Occipital lobe (tissue), 2 donors: ENCODE results near the gene R3HDM4. TPM values are rescaled to one million over a fixed set of nuclear protein-coding genes. Genes with fewer than 3 reads are reported as not detected.

Experiments
- DNase-seq: peaks from one replicate; lab custom pipeline; 2025; lab: John Stamatoyannopoulos, UW
- total RNA-seq: library from RNA; depleted of rRNA; stranded (reverse); fragments of >200 nt; gene quantifications from one replicate; pipeline ENCODE4 v1.2.3, GENCODE V29; 2014

The R3HDM4 gene
- total RNA-seq, 1 donor from 2014 or later: 31.4 TPM

DNA sequence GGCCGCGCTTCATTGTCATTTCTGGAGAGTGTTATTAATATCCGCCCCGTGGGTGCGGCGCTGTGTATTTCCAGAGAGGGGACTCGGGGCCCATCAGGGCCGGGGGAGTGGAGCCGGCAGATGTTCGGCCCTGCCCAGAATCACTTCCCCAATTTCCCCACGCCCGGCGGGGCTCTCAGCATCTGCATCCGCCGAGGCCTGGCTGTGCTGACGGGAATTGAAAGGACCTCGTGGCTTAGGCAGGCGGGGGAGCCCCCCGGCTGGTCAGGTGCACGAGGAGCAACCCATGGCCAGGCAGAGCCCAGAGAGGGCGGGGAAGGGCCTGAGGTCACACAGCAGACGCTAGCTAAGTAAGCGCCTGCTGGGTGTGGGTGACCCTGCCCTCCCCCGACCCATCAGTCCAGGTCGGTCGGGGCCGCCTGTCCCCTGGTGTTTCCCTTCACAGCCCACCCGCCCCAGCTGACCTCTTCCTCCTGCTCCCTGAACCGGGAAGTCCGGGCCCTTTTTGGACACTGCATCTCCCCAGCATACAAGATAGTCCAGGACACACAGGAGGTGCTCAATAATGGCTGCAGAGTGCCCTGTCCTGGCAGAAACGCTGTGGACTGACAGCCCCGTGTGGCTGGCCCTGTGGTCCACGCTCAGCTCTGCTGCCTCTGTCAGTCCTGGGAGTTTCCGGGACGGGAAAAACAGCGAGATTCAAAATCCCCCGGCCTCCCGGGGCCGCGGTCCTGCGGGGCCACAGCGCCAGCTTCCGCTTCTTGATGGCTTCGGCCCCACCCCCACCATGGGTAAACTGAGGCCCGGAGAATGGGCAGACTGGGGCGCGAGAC is 34.9 kb upstream of the R3HDM4 start:
- DNase-seq: no peak

GRCh38 chr19:947090-947706 is 34.2 kb upstream of the R3HDM4 start:
- no peak for DNase-seq

DNA sequence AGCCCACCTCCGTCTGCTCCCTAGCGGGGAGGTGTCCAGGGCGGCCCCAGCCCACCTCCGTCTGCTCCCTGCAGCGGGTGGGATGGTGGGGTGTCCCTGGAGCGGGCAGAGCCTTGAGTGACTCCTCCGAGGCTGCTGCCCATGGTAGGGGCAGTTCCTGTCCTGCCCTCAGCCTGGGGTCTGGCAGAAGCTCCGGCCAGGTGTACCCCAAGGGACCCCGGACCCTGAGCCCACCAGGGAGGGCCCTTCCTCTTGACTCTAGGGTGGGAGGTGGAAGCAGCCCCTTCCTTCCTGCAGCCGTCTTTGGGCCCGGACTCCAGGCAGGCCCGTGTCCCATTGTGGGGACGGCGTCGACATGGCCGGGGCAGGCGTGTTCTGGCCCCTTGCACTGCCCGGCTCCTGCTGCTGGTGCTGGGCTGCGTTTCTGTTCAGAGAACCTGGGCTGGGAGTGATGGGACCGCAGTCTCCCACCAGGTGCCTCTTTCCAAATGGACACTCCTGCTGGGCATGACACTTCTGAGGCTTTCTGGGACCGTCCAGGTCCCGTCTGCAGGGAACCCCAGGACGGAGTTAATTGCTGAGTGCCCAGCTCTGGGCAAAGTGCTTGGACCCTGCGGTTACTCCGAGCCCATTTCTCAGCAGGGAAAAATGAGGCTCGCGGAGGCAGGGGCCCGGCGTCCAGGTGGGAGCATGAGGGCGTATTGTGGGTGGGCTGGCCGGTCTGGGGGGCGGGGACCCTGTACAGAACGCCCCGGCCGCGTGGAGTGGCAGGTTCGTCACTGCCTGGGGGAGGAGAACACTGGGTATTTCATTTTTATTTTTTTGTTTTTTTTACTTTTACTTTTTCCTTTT is 32.6 kb upstream of the R3HDM4 start:
- no peak for DNase-seq

GRCh38 chr19:944663-945241 is 31.7 kb upstream of the R3HDM4 start:
- DNase-seq: no peak

- DNase-seq: no peak
These were observed 31.1 kb upstream of the R3HDM4 start for GRCh38 chr19:944171-944567.

DNA sequence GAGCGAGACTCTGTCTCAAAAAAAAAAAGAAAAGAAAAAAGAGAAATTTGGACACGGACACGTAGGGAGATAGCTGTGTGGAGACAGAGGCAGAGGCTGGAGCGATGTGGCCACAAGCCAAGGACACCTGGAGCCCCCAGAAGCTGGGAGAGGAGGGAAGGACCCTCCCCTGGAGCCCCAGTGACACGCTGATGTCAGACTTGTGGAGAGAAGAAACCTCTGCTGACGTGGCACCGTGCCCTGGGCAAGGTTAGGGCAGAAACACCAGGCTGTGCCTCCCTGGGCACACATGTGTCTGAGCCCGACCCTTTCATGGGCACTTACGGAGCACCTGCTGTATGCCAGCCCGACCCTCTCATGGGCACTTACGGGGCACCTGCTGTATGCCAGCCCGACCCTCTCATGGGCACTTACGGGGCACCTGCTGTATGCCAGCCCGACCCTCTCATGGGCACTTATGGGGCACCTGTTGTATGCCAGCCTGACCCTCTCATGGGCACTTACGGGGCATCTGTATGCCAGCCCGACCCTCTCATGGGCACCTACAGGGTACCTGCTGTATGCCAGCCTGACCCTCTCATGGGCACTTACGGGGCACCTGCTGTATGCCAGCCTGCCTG is 30.6 kb upstream of the R3HDM4 start:
- no peak for DNase-seq

- DNase-seq: no peak
These were observed 29.2 kb upstream of the R3HDM4 start for GRCh38 chr19:942133-942645.

- DNase-seq: no peak
These were observed 28.5 kb upstream of the R3HDM4 start for GRCh38 chr19:941292-942132.

DNA sequence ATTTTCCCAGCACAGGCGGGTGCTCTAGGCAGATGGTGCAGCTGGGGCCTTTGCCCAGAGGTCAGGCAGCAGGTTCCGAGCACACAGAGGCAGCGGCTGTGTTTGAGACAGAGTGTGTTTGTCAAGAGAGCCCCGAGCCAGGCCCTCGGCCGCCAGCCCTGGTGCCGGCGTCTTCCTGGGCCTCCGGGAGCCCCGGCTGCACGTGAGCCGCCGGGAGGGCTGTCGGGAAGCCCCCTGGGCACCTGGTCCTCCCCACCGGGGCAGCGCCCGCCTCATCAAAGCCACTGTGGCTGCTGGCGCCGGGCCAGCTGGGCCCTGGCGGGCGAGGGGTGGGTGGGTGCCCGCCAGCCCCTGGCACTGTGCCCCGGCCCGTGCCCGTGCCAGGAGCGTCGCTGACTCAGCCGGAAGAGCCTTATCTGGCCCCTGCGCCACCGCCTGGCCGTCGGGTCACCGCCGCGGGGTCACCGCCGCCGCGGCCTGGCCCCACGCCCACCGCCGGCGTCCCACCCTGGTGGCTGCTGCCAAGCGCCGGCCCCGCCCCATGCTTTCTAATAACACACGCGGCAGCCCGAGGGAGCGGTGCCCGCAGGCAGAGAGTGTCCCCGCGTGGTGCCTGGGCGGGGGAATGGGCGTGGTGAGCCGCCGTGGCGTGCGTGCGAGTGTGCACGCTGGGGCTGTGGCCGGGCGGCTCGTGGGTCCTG is 27.7 kb upstream of the R3HDM4 start:
- DNase-seq: peak; percentile 58

GRCh38 chr19:939922-940321 is 26.9 kb upstream of the R3HDM4 start:
- DNase-seq: no peak

DNA sequence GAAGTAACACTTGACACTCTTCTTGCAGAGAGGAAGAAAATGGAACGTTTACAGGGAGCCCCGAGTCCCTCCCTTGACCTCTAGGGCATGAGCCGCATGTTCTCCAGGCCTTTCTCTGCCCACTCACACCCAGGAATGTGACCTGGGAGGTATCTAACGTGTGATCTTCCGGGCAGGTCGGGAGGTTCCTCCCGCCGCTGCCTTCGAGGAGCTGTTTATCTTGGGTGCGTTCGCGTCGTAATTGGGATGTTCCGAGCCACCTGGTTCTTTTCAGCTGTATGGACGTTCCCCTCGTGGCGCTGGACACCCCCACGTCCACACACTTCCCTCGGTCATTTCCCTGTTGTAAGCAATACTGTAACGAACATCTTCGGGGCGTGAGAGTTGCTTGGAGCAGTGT is 26.4 kb upstream of the R3HDM4 start:
- DNase-seq: no peak

DNA sequence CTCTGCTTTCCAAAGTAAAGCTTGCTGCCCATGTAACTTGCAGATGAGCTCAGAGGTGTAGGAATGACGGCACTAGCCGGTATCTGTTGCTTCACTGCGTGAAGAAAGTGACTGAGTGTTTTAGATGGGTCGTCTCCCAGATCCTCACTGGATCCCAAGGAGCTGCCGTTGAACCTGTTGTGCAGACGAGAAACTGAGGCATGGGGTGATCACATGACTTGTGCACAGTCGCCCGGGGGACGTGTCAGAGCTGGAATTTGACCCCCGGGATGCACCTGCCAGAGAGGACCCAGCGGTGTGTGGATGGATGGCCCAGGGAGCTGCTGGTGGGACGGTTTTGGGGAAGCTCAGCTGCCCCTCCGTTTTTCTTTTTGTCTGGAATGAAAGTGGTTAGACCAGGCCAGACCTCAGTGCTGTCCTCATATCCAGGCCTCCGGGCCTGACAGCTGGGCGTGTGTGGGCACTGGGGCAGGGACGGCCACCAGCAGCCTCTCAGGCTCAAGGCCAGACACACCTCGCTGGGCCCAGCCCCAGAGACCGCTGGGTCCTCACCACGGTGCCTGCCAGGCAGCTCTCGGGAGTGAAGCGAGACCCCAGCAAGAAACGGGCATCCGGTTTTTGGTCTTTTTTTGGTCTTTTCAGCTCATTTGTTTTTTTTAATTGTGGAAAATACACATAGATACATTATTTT is 25.4 kb upstream of the R3HDM4 start:
- no peak for DNase-seq

DNA sequence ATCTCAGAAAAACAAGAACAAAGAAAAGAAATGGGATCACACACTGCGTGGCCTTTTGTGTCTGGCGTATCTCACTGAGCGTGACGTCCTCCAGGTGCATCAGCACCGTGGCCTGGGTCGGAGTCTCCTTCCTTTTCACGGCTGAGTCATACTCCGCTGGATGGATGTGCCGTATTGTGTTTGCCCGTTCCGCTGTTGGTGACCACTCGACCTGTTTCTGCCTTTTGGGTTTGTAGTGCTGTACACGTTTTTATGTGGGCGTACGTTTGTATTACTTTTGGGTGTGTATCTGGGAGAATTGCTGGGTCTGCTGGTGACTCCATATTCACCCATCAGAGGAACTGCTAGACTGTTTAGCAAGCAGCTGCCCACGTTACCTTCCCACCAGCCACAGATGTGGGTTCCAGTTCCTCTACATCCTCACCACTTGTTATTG is 24.3 kb upstream of the R3HDM4 start:
- DNase-seq: no peak

DNA sequence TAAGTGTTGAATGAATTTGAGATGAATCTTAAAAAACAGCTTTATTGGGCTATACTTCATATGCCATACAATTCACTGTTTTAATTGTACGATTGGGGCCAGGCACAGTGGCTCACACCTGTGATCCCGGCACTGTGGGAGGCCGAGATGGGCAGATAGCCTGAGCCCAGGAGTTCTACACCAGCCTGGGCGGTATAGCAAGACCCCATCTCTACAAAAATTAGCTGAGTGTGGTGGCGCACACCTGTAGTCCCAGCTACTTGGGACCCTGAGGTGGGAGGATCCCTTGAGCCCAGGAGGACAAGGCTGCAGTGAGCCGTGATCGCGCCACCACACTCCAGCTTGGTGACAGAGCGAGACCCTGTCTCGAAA is 23.1 kb upstream of the R3HDM4 start:
- no peak for DNase-seq

GRCh38 chr19:934865-935479 is 22.0 kb upstream of the R3HDM4 start:
- DNase-seq: no peak

GRCh38 chr19:934197-934840 is 21.3 kb upstream of the R3HDM4 start:
- DNase-seq: no peak

- DNase-seq: no peak
These were observed 20.5 kb upstream of the R3HDM4 start for GRCh38 chr19:933553-933882.
